GM19468 (cell line): Measurements from ENCODE around the gene RUNX2.
"Not testable (repeated sequence)": the region's sequence is repeated elsewhere in the genome, so short reads cannot be mapped to it uniquely, and the experiment has no call there.

Source experiments
- ATAC-seq: cut with Tn5 transposase; IDR thresholded peaks from one replicate; pipeline ENCODE4 v1.9.1; 2021; ENCODE audit warnings: mild to moderate bottlenecking, moderate library complexity, moderate number of reproducible peaks; ENCODE audit not compliant: unreplicated experiment; ENCODE audit errors: extremely low read depth

RUNX2 gene

DNA sequence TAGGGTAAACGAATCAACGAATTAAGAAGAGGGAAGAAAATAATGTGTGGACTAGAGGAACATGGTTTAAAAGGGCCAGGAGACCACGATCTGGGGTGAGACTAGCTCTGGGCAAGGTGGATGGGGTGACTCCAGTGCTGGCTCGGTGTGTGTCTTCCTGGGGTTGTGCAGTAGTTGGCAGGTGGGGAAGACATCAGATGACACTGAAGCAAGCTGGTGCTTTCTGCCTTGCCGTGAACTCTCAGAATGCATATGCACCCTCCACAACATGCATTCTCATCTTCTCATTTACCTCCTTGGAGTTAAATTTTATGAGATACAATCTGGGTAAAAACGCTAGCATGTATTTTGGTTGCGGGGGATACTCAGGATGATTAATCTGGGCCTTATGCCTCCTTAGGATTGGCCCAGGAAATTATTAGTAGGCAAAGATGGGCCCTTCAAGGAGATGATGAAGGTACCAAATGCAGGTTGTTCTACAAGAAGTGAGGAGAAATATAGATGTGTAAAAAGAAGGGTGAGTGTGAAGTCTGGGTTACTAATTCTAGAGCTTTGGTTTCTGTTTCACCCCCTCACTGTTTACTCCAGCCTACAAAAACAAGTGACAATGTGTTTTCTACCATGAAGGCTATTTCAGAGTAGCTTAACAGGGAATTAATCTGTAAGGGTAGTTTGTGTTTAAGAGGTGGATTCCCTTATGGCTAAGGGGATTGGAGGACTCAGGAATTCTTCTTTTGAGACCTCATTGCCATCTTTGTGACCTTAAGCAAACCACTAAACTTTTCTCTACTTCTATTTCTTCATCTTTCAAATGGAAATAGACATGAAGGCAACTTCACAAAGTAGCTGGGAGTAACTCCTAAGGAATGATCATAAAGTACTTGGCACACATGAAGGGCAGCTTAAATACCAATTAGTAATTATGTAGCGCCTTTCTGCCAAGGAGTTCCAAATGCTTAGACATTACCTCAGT, 120.6 kb downstream of the RUNX2 start:
- no peak for ATAC-seq

DNA sequence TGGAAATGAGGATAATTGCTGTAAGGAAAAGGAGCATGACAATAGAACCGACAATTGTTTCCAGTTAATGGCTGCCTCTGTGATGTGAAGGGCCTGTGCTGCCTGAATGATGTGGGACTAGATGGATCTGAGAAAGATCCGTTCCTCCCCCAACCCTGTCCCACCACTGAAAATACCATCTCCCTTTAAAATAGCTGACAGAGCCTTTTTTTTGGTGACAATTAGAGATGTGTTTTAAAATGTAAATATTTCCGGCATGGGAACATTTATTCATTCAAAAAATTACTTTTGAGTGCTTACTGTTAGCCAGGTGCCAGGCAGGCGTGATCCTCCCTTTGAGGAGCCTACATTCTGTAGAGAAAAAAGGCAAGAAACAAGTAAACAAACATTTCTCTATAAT, 122.0 kb downstream of the RUNX2 start:
- ATAC-seq = no peak

DNA sequence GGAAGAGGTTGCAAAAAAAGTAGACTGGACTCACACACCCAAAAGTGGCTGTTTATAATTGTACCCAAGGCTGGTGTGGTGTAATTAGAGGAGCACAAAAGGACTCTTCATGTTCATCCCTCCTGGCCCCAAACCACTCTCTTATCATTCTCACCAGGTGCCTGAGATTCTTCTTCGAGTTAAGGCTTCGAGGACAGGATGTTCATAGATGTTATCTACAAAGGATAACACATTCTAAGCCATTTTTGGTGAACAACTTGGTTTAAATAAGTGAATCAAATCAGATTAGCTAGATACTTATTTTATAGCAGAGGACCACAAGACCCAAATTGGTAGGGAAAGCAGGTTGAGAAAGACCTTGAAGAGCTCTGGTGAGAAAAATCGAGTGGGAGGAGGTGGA, 122.7 kb downstream of the RUNX2 start:
- no peak for ATAC-seq

DNA sequence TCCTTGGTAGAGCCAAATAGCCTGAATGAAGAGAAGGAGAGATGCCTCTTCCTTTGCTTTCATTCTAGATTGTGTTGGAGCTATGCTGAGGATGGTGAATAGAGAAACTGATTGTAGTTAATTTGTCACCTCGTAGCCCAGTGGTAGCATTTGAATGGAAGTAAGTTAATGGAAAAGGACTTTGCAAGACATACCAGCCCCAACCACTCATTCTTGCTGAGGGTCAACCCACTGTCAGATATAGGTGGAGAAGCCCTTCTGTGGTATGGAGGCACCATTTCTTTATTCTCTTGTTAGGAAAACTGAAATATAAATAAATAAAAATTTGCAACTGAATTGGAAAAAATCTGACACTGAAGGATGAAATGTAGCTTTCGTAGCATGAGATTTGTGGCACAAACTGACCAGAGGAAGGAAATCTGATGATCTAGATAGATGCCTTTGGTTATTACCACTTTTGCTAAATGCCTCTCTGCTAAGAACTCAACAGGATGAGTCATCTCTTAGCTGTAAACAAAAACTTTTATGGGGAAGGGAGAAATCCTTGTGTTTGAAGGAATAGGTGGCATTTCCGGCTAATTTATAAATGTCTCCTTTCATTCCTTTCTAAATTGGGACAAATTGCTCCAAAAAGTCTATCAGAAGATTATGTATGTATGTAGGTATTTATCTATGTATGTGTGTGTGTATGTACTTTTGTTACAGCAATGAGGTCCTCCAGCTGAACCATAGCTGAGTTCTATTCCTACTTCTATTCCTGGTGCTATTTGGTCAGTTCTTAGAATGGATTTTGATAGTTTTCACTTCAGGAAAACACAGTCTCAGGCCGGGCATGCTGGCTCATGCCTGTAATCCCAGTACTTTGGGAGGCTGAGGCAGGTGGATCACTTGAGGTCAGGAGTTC, 126.1 kb downstream of the RUNX2 start:
- no peak for ATAC-seq

DNA sequence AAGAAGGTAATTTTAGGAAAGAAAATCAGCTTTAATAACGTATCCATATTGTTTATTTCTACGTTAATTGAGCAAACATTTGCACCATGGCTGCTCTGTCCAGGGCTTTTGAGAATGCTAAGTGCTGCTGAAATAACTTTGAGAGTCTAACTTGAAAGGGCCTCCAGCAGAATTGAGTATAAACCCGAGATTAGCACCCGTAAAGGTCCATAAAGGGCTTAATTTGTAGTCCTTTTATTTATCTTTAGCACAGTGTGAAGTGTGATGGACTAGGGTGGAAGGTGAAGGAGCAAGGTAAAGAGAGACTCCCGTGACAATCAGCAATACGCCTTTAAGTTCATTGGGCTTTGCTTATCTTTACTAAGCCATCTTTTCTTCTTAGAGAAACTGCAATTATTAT, 127.3 kb downstream of the RUNX2 start:
- ATAC-seq = no peak

DNA sequence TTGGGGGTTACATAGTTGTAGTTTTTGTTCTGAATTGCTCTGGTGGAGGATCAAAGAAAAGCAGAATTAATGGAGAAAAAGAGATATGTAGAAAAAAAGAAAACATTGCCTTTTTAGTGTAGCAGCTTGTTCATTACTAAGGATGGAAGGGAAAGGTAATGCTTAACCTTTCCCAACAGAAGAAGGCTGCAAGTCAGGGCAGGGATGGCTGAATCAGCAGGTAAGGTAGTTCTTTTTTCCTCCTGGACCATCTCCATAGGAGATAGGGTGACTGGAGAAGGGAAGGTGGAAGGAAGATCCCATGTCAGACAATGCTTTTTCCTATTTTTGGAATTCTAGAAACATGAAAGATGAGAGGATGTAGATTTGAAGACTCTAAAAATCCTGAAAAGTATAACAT, 129.0 kb downstream of the RUNX2 start:
- no peak for ATAC-seq

DNA sequence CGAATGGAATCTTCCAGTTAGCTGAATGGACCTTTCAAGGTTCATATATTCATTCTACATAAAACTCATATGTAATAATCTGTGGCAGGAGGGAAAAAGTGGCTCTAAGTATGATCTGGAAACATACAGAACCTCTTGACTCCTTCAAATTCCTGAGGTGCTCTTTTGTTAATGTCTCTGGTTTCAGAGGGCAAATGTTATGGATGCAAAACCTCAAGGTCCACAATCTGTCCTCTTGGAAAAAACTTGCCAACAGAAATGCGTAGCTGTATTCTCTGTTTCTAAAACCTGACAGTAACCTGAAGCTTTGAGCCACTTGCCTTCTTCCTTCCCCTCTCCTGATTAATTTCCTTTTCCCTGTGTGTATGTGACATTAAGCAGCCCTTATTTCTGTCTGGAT, 130.5 kb downstream of the RUNX2 start:
- no peak for ATAC-seq

DNA sequence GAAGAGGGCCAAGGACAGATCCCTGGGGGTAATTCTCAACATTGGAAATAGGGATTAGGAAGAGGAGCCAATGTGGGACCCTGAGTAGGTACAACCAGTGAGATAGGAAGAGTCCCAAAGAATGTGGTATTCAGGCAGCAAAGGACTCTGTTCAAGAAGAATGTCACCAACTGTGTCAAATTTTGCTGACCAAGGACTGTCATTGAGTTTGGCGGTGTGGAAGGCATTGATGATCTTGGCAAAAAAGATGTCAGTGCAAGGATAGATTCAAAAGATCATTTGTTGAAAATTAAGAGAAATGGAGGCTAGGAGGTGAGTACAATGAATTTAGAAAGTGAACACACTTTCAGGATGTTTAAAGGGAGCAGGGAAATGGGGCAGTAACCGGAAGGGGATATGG, 132.0 kb downstream of the RUNX2 start:
- ATAC-seq = no peak

DNA sequence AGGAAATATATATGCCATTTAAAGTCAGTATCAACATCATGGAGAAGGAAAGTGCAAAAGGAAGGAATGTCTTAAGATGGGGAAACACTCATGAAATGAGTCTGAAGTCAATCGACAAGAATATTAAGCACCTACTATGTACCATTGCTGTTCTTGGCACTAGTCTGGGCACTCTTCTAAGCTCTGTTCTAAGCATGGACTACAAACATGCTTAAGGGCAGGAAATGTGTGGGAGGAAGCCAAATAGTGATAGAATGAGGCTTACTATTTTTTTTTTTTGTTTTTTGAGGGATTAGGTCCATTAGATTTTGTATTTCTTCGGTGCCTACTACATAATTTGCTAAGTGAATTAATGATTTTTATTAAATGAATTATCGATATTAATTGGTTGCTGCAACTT, 133.4 kb downstream of the RUNX2 start:
- no peak for ATAC-seq

DNA sequence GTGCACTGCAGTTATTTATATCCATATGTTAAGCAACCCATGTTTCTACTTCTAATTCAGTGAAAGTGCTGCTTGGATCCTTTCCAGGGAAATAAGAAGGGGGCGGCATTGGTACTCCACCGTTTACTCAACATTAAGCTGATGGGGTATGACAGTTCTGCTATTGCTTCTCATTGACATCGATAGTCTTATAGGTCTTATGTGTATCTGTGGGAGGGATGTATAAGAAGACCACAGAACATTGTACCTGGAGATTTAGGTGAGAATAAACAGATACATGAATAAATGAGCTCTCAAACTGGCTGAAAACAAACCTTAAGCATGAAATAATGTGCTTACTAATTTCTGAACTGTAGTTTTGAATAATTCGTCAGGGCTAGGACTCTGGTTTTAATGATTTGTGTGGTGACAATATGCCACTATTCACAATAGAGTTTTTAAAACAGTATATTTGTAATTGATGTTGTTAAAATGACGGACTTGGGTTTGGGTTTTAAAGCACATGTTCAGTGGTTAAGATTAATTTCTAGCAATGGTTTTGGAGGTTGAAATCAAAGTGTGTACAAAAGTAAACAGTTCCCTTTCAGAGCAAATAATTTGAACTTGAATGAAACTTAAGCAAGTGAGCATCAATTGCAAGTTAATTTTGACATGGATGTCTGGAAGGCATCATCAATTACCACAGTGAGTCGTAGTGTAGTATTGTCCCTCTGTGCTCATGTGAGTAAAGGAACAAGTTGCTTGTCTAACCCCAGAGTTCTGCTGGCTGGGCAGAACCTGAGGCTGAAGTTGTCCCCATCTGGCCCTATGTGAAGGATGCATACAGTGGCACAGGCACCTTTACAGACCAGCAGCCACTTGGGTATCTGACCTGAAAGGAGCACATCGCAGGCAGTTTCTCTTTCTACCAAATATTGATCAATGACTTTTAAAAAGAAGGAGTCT, 134.3 kb downstream of the RUNX2 start:
- no peak for ATAC-seq

DNA sequence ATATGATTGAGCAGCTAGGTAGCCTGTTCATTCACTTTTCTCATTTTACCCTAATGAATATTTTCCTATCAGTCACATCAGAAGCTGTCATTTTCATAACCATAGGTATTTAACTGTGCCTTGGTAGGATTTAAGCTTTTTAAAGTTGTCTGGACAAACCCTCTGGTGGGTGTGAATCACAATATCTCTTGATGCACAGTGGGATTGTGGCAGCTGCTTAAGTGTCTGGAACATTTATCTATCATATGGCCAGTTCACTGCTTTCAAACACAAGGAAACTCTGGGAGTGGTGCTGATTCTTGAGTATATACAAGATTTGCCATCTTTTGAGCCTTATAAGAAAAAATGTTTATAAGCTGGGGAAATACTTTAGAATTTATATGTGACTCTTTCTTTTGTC, 136.6 kb downstream of the RUNX2 start:
- ATAC-seq = no peak

DNA sequence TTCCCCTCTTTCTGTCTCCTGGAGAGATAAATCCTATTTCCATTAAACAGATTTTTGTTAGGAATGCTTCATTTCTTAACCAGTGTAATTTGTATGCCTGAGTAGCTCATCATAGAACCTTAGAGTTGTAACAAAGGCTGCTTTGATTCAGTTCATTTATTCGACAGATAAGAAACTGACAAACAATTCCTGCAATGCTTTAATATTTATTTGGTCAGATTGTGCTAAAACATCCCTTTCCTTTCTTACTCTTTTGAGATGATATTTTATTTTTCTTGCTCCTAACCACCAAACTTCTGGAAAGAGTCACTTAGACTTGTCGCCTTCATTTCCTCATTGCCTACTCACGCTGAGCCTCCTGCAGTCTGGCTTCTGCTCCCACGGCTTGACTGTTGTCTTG, 138.6 kb downstream of the RUNX2 start:
- no peak for ATAC-seq

DNA sequence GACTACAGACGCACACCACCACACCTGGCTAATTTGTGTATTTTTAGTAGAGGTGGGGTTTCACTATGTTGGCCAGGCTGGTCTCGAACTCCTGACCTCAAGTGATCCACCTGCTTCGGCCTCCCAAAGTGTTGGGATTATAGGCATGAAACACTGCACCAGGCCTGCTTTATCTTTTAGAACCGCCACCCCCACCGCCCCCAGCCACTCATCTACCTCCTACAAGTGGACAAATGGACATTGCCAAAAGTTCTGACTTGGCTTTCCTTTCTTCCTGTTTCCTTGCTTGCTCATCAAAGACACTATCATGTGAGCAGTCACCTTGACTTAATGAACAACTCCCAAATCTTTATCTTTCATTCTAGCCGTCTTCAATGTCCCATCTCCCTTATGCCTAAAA, 139.3 kb downstream of the RUNX2 start:
- ATAC-seq = not testable (repeated sequence)

DNA sequence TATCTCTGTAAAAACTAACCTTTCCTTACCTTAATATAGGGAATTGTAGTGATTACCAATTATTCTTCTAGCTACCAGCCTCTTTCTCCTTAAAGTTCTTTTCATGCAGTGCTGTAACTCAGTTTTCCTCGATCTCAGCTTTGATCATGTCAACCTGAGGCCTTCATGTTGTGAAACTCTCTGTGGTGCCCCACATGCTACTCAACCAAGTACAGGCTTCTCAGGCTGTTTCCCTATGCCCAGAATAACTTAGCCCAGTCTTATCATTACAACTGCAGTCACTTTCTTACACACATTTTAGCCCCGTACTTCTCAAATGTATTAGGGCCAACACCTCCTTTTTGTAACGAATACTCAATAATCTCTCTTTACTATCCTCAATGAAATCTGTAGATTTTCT, 139.7 kb downstream of the RUNX2 start:
- no peak for ATAC-seq

DNA sequence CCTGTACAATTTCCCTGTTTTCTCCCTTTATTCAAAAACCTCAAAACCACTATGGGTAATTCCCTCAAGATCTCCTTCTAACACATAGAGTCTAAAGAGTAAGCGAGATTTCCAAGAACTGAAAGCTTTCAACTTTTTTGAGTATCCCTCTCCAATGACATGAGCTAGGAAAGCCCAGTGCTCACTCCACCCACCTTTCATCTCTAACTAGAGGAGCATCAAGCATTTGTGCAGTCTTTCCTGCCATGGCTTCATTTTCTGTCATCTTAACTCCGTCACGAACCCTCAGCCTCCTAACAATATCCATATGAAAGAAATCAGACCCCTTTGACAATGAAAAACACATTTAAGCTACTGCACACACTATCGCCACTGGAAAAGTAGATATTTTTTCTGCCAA, 141.5 kb downstream of the RUNX2 start:
- no peak for ATAC-seq

DNA sequence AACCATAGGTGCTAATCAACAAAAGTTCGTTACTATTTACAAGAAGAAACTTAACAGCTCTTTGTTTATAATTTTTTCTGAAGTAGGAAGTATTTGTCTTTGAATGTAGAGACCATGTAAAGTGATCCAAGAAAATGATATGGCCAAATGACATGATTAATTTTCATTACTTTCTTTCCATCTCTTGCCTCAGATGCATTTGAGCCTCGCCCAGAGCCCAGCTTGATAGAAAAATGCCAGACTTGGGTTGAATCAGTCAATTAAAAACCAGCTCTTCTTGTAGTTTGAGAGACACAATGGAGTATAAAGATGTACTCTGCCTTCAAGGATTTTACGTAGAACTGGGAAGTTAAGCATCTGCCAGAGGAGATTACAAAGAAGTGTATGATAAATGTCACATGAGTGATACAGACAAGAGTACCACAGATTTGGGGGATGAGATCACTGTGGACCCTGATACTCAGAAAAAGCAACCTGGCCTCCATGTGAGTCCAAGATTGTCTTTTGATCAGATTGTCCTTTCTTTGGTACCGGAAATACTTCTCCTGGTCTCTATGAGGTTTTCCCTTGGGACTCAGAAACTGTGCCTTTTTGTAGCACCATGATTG, 142.1 kb downstream of the RUNX2 start:
- ATAC-seq = no peak

DNA sequence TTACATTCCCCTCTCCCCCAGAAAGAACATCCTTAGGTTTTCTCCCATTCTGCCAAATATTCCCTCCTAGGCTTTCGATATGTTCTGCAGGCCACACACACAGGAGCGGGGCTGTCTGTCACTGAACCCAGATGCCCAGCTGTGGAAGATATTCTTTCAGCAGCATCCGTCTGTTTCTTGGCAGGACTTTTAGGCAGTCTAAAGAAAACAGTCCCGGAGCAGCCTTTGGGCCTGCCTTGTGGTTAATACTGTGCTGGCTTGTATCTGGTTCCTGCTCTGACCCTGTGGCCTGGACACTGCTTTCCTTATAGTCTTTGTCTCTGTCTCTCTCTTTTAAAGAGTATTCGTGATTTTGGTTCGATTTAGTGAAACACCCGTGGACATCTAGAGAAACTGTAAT, 144.3 kb downstream of the RUNX2 start:
- ATAC-seq = no peak

DNA sequence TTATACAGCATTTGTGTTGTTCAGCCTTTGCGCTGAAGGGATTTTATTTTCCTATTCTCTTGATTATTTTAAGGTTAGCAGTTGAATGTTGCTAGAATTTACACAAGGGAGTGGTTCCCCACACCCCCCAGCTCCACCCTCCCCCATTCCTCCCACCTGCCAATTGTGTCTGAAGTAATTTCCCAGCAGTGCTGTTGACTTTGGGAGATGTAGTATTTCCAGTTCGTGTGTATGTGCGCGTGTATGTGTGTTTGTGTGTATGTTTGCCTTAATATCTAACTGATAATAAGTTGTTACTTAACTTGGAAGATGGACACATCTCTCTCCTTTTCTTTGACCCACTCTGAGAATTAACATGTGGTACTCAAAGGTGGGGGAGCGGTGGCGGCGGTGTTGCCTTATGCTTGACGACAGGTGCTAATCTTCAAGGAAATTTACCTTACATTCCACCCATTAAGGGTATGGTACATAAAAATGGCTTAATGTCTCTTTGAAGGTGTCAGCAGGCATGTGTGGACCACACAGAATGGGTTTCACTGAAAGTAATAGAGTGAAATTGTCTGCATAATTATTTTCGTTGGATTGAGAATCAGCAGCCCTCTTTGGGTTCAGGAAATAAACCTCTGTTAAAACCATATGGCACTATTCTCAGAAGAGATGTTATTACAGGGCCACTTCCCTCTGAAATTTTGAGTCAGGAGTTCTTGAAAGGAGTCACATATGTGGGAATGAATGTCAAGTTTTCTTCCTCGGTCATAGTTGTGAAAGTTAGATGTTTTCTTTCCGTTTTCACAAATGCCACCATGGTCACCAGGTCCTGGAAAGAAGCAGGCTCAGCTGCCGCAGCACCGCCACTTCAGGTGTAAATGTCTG, 145.2 kb downstream of the RUNX2 start:
- ATAC-seq = no peak

DNA sequence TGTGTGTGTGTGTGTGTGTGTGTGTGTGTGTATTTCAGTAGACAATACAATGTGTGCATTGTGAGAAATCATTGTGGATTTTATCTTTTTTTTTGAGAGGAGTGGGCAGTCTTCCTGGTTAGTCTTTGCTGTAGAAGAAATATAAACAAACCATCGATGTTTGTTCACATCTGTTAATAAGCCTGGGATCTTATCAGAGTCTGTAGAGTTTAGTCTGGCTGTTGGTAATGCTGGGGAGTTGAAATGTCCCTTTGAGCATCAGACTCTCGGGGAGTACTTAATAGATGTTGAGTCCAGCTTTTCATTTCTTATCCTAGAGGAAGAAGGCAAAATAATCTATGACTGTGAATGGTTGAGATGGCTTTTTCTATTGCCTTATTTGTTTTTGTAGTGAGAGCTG, 146.2 kb downstream of the RUNX2 start:
- no peak for ATAC-seq
